Mucosa of descending colon (tissue), 3 donors: ENCODE data around the gene NFAM1. TPM values are rescaled to one million over a fixed set of nuclear protein-coding genes. Genes with fewer than 3 reads are reported as not detected.

Experiments
- ATAC-seq: fragments of 200-7000 bp; cut with Tn5 transposase; one replicate; pipeline ENCODE4 v1.9.1; 2020; ENCODE audit warnings: mild to moderate bottlenecking, moderate library complexity
- DNase-seq, 3 donors: peaks; one replicate each; pipeline ENCODE4 v3.0.0-alpha.2; 2020
- H3K36me3 ChIP-seq: fragments of 200-600 bp; one replicate; pipeline ENCODE4 v1.8.0; 2021; ENCODE audit warnings: low read depth, mild to moderate bottlenecking
- H3K4me1 ChIP-seq: fragments of 200-600 bp; one replicate; pipeline ENCODE4 v1.8.0; 2021; ENCODE audit warnings: low read depth, mild to moderate bottlenecking
- H3K4me3 ChIP-seq: fragments of 200-600 bp; one replicate; pipeline ENCODE4 v1.8.0; 2021; ENCODE audit warnings: mild to moderate bottlenecking
- H3K9me3 ChIP-seq: fragments of 200-600 bp; one replicate; pipeline ENCODE4 v1.8.0; 2021; ENCODE audit warnings: mild to moderate bottlenecking
- CTCF ChIP-seq: fragments of 200-600 bp; IDR thresholded peaks from one replicate; pipeline ENCODE4 v1.8.0; 2022; ENCODE audit warnings: antibody characterized with exemption, mild to moderate bottlenecking
- intact Hi-C, 2 donors: fragments of 100-400 bp; cut with DNase I in 1 of 2; cut with micrococcal nuclease in 1 of 2; formaldehyde crosslinking; loops; one replicate each; pipeline versions ENCODE4 v1.11.0 to v1.11.1; 2022; cut with DNase I, micrococcal nuclease
- total RNA-seq, 3 donors: library from RNA; stranded (reverse); fragmentation: NEBNext Ultra II Directional in 2 of 3; extraction: Animal tissue kit (Norgen Biotek cat#: 25700) in 2 of 3; gene quantifications; one replicate each; pipeline versions ENCODE4 v1.2.1 to v1.2.4, GENCODE V29; 2021 to 2023
- donor health status: DM: no; HTN: no; CAD: no; lungs with moderate emphysema.
- donor health status: DM: no; HTN: no; CAD: no.
- donor health status: DM: no; HTN: yes; CAD: no.

The NFAM1 gene
- total RNA-seq, 3 donors from 2014 or later, result 0.46 to 3.1 (median 2.9) TPM

GRCh38 chr22:42418811-42419242 is 13.4 kb downstream of the NFAM1 start:
- no peak for TF ChIP-seq CTCF
- no peaks in the 10 kb centered on the region for H3K4me1 ChIP-seq
- H3K9me3 ChIP-seq, result no peaks in the 10 kb centered on the region
- intact Hi-C loops, result no loop called here
- H3K36me3 ChIP-seq, result no peaks in the 10 kb centered on the region
- no peak for DNase-seq
- no peak overlapping the region for H3K4me3 ChIP-seq
- no peak for ATAC-seq

- Histone ChIP-seq H3K36me3 (no peaks in the 10 kb centered on the region), H3K4me1 (no peaks in the 10 kb centered on the region), H3K4me3 (no peak overlapping the region), H3K9me3 (no peaks in the 10 kb centered on the region)
- no peak for TF ChIP-seq CTCF
- DNase-seq (no peak), ATAC-seq (no peak)
- intact Hi-C loops, result no loop called here
These were observed 14.4 kb downstream of the NFAM1 start for GRCh38 chr22:42417645-42418305.

- ATAC-seq, result no peak
- intact Hi-C loops, result no loop called here
- no peak overlapping the region for H3K4me3 ChIP-seq
- DNase-seq, result no peak
- no peaks in the 10 kb centered on the region for H3K9me3 ChIP-seq
- TF ChIP-seq CTCF, result no peak
- no peaks in the 10 kb centered on the region for H3K4me1 ChIP-seq
- H3K36me3 ChIP-seq, result no peaks in the 10 kb centered on the region
These were observed 15.5 kb downstream of the NFAM1 start for GRCh38 chr22:42416671-42417230.

- DNase-seq, result no peak
- Histone ChIP-seq H3K4me3 (no peak overlapping the region), H3K9me3 (no peaks in the 10 kb centered on the region), H3K36me3 (no peaks in the 10 kb centered on the region), H3K4me1 (no peaks in the 10 kb centered on the region)
- TF ChIP-seq CTCF, result no peak
- ATAC-seq, result no peak
- intact Hi-C loops, result no loop called here
These were observed 17.5 kb downstream of the NFAM1 start for GRCh38 chr22:42414565-42415303.

- Histone ChIP-seq H3K36me3 (no peaks in the 10 kb centered on the region), H3K9me3 (no peaks in the 10 kb centered on the region), H3K4me1 (no peaks in the 10 kb centered on the region), H3K4me3 (no peak overlapping the region)
- ATAC-seq, result no peak
- intact Hi-C loops, result no loop called here
- TF ChIP-seq CTCF, result no peak
- DNase-seq, result no peak
These were observed 18.2 kb downstream of the NFAM1 start for GRCh38 chr22:42414021-42414420.
